GM12801 (cell line): Measurements from ENCODE around the gene GNG4.

Experiments
- CTCF ChIP-seq: IDR thresholded peaks from one replicate; pipeline ENCODE4 v1.5.1; 2011; ENCODE audit warnings: control low read depth; ENCODE audit not compliant: insufficient read length; ENCODE audit errors: extremely low read depth

GNG4 gene

GRCh38 chr1:235614442-235614954 is 35.1 kb downstream of the GNG4 start:
- TF ChIP-seq CTCF: no peak

- TF ChIP-seq CTCF: no peak
These were observed 36.0 kb downstream of the GNG4 start for GRCh38 chr1:235613602-235614001.

GRCh38 chr1:235612761-235613160 is 36.8 kb downstream of the GNG4 start:
- no peak for TF ChIP-seq CTCF

DNA sequence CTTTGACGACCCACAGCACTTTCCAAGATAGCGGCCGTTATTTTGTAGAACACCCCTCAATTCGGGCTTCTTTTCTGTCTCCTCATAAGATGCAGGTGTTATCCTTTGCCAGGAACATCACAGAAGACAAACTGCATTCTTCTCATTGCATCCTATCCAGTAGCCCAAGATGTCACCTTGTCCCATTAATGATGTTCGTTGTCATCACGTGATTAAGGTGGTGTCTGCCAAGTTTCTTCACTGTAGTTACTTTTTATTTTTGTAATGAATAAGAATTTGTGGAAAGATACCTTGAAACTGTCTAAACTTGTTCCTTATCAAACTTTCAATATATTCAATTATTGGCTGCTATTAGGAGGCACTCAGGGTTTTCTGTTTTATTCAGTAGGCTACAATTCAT is 39.4 kb downstream of the GNG4 start:
- no peak for TF ChIP-seq CTCF

- no peak for TF ChIP-seq CTCF
These were observed 41.3 kb downstream of the GNG4 start for GRCh38 chr1:235608278-235608677.

- TF ChIP-seq CTCF: no peak
These were observed 42.3 kb downstream of the GNG4 start for GRCh38 chr1:235607284-235607683.

- TF ChIP-seq CTCF: no peak
These were observed 48.5 kb downstream of the GNG4 start for GRCh38 chr1:235601104-235601503.

DNA sequence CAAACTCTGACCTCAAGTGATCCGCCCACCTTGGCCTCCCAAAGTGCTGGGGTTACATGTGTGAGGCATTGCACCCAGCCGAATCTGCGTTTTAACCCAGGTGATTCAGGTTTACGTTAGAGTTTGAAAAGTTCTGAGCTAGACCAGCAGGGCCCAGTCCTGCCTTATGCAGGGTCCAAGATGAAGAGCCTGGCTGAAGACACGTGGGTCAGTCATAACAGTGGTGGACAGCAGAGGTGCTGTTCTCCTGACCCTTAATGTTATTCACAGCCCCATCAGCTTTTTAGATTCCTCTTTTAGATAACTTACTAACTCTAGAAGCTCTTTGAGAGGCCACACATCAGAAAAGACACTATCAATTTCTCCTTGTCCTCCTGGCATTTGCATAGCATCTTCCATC is 50.0 kb downstream of the GNG4 start:
- no peak for TF ChIP-seq CTCF
